ENCODE data around the gene KIAA1210.

Gene KIAA1210

GRCh38 chrX:119073200-119073905 lies 54.3 kb downstream of the KIAA1210 start:
- TF ChIP-seq GATA2 (IDR thresholded peaks at IDR 0.05; ENCODE audit: low read depth, low read length) (no peak), GATA3 (IDR thresholded peaks at IDR 0.05; ENCODE audit: low read depth, low read length) (no peak)

- TF ChIP-seq GATA3 (IDR thresholded peaks at IDR 0.05; ENCODE audit: low read depth, low read length) (no peak), GATA2 (IDR thresholded peaks at IDR 0.05; ENCODE audit: low read depth, low read length) (no peak)
Measured at GRCh38 chrX:119072744-119073143, 54.9 kb downstream of the KIAA1210 start, which contains the start of gene CT47C1. Gene CT47C1 (plus strand): TSS chrX:119072993. CDS start chrX:119073226, 233 bp downstream.

GRCh38 chrX:119071381-119071780 lies 56.2 kb downstream of the KIAA1210 start:
- no peak for TF ChIP-seq GATA2 (IDR thresholded peaks at IDR 0.05; ENCODE audit: low read depth, low read length)
- no peak for TF ChIP-seq GATA3 (IDR thresholded peaks at IDR 0.05; ENCODE audit: low read depth, low read length)

GRCh38 chrX:119069762-119070161 lies 57.9 kb downstream of the KIAA1210 start:
- no peak for TF ChIP-seq GATA3 (IDR thresholded peaks at IDR 0.05; ENCODE audit: low read depth, low read length)
- TF ChIP-seq GATA2 (IDR thresholded peaks at IDR 0.05; ENCODE audit: low read depth, low read length) = no peak

- TF ChIP-seq GATA3 (IDR thresholded peaks at IDR 0.05; ENCODE audit: low read depth, low read length) (no peak), GATA2 (IDR thresholded peaks at IDR 0.05; ENCODE audit: low read depth, low read length) (no peak)
Measured at GRCh38 chrX:119069128-119069527, 58.5 kb downstream of the KIAA1210 start.

- TF ChIP-seq GATA2 (IDR thresholded peaks at IDR 0.05; ENCODE audit: low read depth, low read length) = no peak
- no peak for TF ChIP-seq GATA3 (IDR thresholded peaks at IDR 0.05; ENCODE audit: low read depth, low read length)
Measured at GRCh38 chrX:119067023-119067739, 60.4 kb downstream of the KIAA1210 start.

- TF ChIP-seq GATA3 (IDR thresholded peaks at IDR 0.05; ENCODE audit: low read depth, low read length) (no peak), GATA2 (IDR thresholded peaks at IDR 0.05; ENCODE audit: low read depth, low read length) (no peak)
Measured at GRCh38 chrX:119063428-119063827, 64.2 kb downstream of the KIAA1210 start.

GRCh38 chrX:119062750-119063374 lies 64.8 kb downstream of the KIAA1210 start:
- TF ChIP-seq GATA3 (IDR thresholded peaks at IDR 0.05; ENCODE audit: low read depth, low read length) = no peak
- TF ChIP-seq GATA2 (IDR thresholded peaks at IDR 0.05; ENCODE audit: low read depth, low read length) = no peak

- TF ChIP-seq GATA2 (IDR thresholded peaks at IDR 0.05; ENCODE audit: low read depth, low read length) (no peak), GATA3 (IDR thresholded peaks at IDR 0.05; ENCODE audit: low read depth, low read length) (no peak)
Measured at GRCh38 chrX:119055687-119056086, 71.9 kb downstream of the KIAA1210 start.

GRCh38 chrX:119045884-119046283 lies 81.7 kb downstream of the KIAA1210 start:
- TF ChIP-seq GATA3 (IDR thresholded peaks at IDR 0.05; ENCODE audit: low read depth, low read length) (no peak), GATA2 (IDR thresholded peaks at IDR 0.05; ENCODE audit: low read depth, low read length) (no peak)

GRCh38 chrX:119042996-119043395 lies 84.6 kb downstream of the KIAA1210 start:
- no peak for TF ChIP-seq GATA3 (IDR thresholded peaks at IDR 0.05; ENCODE audit: low read depth, low read length)
- TF ChIP-seq GATA2 (IDR thresholded peaks at IDR 0.05; ENCODE audit: low read depth, low read length) = no peak

GRCh38 chrX:119042040-119042439 lies 85.6 kb downstream of the KIAA1210 start:
- TF ChIP-seq GATA2 (IDR thresholded peaks at IDR 0.05; ENCODE audit: low read depth, low read length) = no peak

- TF ChIP-seq GATA3 (IDR thresholded peaks at IDR 0.05; ENCODE audit: low read depth, low read length) = no peak
- TF ChIP-seq GATA2 (IDR thresholded peaks at IDR 0.05; ENCODE audit: low read depth, low read length) = no peak
Measured at GRCh38 chrX:119041175-119041574, 86.4 kb downstream of the KIAA1210 start.

GRCh38 chrX:119040432-119040831 lies 87.2 kb downstream of the KIAA1210 start:
- TF ChIP-seq GATA2 (IDR thresholded peaks at IDR 0.05; ENCODE audit: low read depth, low read length) (no peak), GATA3 (IDR thresholded peaks at IDR 0.05; ENCODE audit: low read depth, low read length) (no peak)

All from SH-SY5Y (cell line).